ENCODE measurements around the gene CACNA1C.

CACNA1C gene

DNA sequence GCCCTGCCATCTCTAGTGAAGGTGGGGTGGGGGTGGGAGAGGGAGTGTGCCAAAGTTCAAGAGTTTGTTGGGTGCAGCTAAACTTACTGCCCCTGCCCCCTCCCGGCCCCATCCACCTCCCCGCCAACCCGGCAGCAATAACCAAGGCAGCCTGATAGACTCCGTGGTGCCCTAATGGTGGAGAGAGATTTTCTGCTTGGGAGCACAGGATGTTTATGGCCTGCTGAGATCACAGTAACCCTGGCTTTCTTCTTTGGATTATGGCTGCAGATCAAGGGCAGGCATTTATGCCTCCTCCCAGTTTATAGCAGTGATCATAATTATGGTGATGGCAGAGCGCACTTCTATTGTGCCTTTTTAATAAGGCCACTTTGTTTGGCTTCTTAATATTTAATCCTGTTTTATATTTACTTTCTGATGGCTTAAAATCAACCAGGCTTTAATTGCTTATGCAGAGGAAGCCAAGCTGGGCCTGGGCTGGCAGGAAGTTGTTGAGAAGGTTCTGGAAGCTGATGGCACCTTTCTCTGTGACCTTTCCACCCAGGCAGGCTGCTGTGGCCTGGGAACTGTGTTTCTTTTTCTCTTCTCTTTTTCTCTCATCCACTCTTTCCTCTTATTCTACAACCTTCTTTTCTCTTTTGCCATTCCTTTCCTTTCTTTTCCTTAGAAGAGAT lies 485.2 kb downstream of the CACNA1C start:
- DNase-seq = no peak

DNA sequence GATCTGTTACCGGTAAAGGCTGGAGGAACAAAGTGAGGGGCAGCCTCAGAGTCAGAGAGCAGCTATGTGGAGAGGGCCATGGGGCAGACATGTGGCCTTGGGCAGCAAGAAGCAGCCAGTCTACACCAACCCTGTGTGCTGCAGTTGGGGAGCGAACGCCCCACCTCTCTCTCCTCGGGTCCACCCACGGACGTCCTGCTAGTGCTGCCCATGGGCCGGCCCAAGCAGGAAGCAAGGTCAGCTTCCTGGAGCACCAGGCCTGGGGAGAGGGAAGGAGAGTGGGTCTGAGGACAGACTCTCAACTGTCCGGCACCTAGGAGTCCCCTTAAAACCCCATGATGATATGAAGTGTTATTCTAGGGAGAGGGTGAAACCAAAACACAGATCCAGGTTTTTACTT lies 487.2 kb downstream of the CACNA1C start:
- no peak for DNase-seq

DNA sequence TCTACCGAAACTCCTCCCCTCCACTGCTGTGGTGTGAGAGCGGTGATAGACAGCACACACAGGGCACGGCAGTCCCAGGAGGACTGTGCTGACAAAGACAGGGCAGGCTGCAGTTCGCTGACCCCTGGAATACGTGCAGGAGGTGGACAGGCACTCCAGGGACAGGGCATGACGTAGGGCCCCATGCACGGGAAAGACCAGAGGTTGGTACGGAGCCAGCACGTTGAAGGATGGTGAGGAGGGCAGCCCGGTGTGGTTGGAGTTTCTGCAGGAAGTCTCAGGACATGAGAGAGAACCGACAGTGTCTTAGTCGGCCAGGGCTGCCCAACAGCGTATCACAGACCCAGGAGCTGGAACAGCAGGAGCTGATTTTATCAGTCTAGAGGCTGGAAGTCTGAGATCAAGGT lies 487.8 kb downstream of the CACNA1C start:
- no peak for DNase-seq

DNA sequence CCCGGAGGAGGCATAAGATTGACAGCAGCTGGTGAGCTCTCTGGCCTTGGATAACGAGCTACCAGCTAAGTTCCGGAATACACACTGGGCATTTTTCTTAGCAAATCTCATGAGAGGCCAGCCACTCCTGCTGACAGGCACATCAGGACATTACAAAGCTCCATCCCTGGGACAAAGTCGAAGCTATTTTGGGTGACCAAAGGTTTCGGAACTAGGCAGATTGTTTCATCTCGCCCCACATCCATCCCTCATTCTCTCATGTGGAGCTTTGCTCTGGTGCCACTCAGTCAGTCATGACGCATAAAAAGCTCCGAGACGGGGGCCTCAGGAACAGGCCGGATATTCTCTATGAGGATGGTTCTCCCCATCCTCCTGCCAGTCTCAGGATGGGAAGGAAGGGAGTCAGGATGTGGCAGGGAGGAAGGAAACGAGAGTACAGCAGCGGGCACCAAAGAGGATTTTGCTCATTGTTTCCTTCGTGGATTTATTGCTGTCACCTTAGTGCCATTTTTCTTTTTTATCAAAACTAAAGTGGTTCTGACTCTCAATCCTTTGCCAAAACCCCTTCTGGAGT lies 488.9 kb downstream of the CACNA1C start:
- DNase-seq = no peak

DNA sequence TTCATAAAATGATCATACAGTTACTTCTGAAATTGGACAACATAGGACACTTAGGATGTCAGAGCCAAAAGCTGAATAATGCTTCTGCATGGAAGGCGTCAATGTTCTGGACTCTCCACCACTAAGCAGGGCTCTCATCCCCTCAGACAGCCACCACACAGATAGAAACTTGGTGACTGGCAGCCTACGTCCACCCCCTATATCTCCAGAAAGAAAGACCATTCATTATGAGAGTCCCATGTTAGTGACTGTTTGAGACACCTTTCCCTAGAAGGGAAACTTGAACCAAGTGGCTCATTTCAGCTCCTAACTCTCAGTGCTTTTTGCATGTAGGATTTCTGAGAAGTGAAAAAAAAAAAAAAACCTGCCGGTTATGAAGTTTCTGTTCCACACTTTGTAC lies 491.0 kb downstream of the CACNA1C start:
- no peak for DNase-seq

DNA sequence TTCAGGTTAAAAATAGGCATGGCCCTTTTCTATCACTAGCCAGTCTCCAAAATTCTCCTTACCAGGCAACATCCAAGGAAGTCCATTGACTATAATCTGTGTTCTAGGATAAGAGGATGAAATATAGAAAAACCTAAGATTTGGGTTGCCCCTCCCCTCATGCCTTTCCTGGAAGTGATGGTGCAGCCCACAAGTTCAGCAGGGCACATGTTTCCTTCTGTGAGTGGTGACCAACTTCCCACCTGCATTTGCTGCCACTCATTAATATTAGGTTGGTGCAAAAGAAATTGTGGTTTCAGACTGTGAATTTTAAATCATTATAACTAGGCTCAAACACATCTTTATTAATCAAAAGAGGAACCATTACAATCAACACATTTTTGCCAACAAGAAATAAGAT lies 491.4 kb downstream of the CACNA1C start:
- no peak for DNase-seq

DNA sequence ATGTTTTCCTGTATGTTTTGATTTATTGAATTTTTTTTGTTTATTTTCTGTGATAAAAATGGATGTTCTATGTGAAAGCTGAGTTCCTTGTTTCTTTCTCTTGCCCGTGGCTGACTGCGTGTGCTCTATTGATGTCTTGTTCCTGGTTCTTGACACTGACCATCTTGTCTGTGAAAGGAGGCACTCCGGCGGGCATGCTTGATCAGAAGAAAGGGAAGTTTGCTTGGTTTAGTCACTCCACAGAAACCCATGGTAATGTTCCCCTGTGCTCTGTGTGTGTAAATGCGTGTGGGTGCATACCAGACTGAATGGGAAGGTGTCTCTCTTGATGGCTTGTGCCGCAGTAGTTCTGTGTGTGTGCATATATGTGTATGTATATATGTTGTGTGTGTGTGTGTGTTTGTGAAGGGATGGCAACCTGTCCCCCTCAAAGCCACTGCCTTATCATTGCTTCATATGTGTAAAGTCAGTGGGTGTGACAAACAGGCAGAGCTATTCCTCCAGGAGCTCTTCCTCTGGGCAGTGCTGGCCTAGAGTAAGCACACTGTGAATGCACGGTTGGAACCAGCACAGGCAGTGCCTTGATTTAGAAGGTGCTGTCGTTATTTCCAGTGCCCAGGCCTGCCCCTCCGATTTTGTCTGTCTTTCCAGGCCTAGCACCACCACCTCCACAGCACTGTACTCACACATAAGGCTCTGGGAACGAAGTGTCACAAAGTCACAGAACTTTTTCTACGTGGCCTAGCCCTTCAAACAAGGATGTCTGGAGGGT lies 494.7 kb downstream of the CACNA1C start:
- no peak for DNase-seq

DNA sequence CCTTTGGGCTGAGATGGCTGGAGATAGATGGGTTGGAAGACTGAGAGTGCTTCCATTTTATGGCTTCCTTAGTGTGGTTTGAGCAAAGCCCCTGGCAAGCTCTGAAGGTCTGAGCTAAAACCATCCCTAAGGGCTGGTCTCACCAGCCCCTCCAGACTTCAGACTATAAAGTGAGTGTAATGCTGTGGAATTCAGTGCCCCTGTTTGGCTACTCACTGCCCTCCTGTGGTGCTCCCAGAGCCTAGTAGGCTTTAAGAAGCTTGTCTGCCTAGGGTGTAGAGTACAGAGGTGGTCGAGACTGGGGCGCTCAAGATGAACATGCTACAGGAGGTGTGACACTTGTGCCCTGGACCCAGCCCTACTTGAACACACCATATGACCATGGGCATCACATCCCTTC lies 495.3 kb downstream of the CACNA1C start:
- no peak for DNase-seq

DNA sequence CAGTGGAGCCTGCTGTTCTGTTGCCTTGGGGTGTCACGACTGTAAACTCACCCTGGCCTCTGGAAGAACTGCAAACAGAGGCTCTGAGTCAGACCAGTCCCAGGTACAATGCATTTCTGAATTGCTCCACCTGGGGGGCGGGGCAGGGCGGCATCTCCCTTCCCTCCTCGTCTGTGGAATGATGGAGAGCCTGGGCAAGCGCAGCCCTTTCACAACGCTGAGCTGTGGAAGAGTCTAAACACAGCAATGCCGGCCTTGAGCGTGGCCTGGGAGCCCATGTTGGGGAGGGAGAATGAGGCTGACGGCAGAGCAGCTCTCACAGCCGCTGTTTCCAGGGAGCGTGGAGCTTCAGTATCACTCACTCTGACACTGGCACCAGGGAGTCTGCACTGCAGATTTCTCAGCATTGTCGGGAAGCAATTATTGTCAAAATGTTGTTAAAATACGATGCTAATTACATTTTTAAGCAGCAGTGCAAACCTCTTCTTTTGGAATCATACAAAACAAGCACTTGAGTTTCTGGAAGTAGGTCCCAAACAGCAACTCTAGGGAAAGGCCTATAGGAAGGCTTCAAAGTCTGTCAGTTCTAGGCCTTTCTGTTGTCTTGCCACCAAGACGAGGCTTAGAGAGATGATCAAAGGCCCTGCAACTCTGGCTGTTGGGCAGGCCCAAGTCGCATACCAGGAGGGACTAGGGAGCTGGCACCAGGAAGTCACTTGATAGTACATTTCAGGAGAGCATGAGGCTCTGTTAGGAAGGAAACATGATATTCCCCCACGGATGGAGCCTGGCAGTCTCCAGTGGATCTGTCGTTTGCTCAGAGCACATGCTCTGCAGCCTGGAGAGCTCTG lies 498.0 kb downstream of the CACNA1C start:
- no peak for DNase-seq

DNA sequence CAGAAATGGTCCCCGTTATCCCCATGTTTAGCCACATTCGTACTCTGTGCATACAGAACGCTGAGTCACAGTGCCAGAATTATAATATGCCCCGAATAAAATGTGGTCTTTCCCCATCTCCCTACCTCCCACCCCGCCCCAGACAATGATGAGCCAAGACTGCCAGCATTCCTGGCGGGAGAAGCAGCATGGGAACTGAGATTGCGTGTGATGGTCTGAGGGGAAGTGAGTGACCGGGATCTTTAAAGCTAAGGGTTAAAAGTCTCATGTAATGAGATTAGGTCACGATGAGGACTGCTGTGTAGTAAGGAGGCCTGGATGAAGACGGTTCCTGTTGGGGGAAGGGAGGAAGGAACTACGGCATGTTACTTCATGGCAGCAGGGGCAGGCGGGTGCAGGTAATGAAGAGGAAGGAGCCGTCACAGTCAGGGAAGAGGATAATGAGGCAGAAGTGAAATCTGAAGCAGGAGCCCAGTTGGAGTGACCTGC lies 498.7 kb downstream of the CACNA1C start:
- no peak for DNase-seq

DNA sequence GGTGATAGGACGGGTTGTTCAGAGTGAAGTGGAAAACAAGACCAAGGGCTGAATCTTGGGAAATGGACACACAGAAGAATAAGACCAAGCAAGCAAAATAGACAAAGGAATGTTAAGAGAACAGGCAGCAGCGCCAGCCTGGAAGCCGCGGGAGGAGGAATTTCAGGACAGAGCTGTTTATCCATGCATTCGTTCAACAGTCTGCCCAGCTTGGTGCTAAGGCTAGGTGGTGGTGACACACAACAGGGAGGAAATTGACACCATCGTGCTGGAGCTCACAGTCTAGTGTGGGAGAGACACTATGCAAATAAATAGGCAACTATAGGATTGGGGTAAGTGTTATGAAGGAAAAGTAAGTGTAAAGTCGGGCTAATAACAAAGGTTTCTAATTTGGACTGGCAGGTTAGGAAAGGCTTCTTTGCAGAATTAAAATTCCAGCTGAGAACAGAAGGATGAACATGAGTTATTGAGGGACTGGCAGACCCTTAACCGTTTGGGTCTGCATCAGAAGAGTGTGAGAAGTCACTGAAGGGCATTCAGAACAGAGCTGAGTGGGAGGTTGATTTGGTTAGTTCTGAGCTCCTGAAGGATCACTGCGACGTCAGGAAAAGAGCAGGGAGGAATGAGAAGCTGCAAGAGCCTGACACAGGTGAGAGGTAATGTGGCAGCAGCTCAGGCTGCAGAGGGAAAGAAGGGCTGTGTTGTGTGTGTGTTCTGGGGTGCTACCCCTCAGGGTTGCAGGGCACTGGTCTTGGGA lies 499.4 kb downstream of the CACNA1C start:
- no peak for DNase-seq

DNA sequence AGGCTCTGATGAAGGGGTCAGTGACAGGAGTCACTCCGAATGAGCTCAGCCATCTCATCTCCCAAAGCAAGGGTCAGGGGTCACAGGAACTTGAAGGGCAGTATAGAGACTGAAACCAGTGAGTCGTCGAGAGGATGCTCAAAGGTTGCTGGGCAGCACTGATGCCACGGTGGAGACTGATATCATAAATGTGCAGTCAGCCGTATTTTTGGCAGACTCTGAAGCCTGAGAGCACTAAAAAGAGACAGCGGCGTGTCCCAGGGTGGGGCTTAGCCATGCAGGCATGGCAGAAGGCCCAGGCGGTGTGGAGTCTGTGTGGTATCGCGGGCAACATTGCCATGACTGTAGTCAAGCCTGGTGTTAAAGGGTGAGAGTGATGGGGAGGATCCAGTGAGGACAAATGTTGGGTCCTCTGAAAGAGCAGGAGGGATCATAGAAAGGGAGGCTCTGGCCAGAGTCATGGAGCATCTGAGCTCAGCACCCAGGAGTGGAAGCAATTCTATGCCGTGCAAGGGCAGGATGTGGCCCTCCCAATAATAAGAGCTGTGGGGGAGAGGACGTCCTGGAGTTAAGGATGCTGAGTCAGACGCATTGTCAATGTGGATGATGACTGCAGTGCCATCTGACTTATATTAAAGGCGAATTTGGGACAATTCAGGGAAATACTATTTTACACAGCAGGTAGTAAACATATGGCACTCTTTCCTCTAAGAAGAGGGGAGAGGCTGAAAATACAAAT lies 500.8 kb downstream of the CACNA1C start:
- no peak for DNase-seq

DNA sequence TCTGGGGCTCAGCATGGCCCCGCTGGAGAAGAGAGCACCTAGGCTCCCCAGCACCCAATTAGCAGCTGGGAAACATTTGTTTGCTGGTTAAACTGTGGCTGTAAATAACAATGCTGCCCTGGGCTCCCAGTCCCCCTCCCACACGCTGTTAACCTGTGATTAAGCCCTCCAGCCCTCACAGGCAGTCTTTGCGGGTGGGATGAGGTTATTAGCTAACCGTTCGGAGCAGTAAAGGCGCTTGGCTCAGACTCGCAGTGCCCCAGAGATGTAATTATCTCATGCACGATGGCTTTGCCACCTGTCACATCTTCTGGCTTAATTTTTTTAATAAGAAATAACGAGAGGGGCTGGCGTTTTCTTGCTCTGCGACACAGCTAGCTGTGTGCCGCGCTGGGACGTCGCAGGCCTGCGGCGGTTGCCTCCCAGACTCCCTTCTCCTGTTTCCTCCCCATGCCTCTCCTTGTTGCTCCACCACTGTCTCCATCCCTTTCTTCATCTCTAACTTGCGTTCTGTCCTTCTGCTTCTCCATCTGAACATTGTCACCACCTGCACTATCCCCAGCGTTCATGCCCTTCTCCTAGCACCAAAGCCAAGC lies 502.8 kb downstream of the CACNA1C start:
- DNase-seq = no peak

DNA sequence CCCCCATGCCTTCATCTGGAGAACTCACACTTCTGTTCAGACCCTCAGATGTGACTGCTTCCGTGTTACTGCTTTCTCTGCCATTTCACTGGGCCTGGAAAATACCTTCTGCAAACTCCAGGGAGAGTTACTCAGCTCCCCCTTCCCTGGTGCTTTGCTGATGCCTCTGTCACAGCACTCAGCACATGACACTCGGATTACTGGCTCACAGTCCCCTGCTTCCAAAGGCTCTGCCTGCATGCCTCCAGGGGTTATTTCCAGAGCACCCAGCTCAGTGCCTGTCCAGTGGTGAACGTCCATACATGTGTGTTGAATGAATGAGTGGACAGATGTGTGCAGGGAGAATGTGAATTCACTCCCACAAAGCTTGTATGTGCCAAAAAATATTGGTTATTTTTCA lies 504.8 kb downstream of the CACNA1C start:
- DNase-seq = no peak

DNA sequence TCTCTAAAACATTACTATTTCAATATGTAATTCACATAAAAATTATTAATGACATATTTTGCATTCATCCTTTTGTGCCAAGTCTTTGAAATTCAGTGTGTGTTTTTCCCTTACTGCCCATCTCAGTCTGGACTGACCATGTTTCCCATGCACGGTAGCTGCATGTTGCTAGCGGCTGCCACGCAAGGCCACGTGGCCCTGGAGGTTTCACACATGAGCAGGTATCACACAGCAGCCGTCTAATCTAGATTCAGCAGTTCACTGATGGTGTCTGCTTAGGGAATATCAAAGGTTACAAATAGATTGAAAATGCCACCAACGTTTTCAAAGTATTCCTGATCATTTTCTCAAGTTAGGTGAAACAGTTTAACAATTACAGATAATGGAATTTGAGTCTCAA lies 507.1 kb downstream of the CACNA1C start:
- DNase-seq = no peak

DNA sequence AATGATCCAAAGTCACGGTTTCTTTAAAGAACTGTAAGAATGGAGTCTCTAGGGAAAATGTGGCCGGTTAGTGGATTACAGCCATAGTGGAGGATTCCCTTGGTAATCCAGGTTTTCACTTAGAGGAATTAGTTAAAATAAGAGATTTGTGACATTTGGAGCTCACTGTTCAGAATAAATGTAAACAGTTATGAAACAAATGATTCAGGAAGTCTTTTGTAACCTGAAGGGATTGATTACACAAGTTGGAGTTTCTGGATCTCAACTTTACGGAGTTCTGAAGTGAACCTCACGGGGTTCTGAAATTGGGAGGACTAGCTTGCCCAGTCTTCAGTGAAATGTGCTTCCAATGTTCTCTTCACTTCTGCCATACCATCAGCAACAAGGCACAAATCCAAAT lies 507.6 kb downstream of the CACNA1C start:
- DNase-seq = no peak

DNA sequence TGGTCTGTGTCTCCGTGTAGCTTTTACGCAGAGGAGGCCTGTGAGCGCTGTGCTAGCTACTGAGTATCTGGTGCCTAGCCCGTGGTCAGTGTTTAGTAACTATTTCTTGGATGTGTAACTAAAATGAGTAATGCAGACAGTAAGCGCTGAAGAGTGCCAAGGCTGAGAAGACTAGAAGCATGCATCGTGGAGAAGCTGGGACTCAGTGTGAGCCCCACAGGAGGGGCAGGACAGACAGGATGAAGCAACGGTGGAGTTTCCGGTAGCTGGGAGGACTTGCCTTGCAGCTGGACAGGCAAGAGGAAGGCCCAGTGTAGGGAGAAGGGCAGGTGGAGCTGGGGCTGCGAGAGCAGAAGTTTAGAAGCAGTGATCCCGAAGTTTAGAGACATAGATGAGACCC lies 508.6 kb downstream of the CACNA1C start:
- DNase-seq = no peak

DNA sequence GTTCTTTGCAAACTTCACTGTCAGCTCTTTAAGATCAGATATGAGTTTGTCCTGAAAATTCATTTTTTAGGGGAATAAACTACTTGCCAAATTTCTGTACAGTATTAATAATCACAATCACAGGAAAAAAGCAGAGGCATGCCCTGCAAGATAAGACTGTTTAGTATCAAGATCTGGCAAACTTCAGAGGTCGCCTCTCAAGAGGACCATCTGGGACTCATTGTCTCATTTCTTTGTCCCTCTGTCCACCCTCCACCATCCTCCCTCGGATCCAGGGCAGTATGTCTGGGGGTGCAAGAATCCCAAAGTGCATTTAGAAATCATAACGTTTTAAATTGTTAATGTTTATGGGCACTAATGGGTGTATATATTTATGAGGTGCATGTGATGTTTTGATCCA lies 509.6 kb downstream of the CACNA1C start:
- DNase-seq = no peak

DNA sequence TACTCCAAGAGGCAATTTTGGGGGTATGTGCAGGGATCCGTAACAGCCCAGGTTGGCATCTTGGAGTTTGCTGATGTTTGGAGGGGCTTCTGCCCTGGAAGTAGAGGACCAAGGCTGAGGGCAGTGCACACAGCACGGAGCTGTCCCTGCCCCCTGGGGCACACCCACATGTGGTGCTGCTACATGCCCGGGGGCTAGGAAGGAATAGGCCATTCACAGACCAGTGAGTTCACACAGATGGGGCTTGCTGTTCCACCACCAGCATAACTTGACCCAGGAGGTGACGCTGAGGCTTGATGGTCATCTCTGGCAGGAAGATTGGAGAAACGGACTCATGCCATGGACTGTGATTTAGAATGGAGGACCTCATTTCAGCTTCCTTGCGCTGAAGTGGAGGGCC lies 510.9 kb downstream of the CACNA1C start:
- no peak for DNase-seq

DNA sequence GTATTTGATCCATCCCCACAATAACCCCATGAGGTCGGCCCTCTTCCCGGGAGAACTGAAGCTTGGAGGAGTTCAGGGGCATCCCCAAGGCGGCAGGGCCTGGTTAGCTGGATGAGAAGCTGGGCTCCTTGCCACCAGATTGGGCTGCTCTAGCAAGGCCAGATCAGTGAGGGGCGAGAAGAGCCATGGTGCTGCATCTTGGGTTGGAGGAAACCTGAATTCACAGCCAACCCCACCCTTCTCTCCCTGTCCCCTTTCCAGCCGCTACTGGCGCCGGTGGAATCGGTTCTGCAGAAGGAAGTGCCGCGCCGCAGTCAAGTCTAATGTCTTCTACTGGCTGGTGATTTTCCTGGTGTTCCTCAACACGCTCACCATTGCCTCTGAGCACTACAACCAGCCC lies 513.4 kb downstream of the CACNA1C start:
- DNase-seq = no peak

DNA sequence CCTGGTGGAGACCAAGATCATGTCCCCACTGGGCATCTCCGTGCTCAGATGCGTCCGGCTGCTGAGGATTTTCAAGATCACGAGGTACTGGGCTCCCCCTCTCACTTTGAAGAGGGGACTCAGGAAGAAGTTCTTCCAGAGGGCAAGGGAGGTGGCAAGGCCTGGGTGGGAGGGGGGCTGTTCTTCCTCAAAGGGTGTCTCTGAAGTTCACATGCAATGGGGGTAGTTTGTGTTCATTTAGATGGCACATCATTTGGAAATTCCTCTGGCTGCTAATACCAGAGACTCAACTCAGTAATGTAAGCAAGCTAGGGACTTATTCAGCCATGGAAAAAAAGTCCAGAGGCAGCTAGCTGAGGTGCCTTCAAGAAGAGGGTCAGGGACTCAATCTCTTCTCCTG lies 514.9 kb downstream of the CACNA1C start:
- no peak for DNase-seq

Measured in central memory CD4-positive, alpha-beta T cell (primary cell).